ENCODE data around the gene BLCAP. TPM values are rescaled to one million over a fixed set of nuclear protein-coding genes. Genes with fewer than 3 reads are reported as not detected.
"Not testable (repeated sequence)": the region's sequence is repeated elsewhere in the genome, so short reads cannot be mapped to it uniquely, and the experiment has no call there.

The BLCAP gene
- total RNA-seq, 1 donor from 2014 or later = 97.2 TPM

- peaks cover 9% of the 10 kb centered on the region for H3K9me3 Mint-ChIP-seq (ENCODE audit: unreplicated experiment)
- TF ChIP-seq, protein P1, sequence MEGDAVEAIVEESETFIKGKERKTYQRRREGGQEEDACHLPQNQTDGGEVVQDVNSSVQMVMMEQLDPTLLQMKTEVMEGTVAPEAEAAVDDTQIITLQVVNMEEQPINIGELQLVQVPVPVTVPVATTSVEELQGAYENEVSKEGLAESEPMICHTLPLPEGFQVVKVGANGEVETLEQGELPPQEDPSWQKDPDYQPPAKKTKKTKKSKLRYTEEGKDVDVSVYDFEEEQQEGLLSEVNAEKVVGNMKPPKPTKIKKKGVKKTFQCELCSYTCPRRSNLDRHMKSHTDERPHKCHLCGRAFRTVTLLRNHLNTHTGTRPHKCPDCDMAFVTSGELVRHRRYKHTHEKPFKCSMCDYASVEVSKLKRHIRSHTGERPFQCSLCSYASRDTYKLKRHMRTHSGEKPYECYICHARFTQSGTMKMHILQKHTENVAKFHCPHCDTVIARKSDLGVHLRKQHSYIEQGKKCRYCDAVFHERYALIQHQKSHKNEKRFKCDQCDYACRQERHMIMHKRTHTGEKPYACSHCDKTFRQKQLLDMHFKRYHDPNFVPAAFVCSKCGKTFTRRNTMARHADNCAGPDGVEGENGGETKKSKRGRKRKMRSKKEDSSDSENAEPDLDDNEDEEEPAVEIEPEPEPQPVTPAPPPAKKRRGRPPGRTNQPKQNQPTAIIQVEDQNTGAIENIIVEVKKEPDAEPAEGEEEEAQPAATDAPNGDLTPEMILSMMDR (IDR thresholded peaks at IDR 0.05; ENCODE audit: partially characterized antibody, unreplicated experiment) = no peak
These were observed 52.4 kb downstream of the BLCAP start for GRCh38 chr20:37475252-37475651.

GRCh38 chr20:37474386-37474785 lies 53.3 kb downstream of the BLCAP start:
- peaks cover 1% of the 10 kb centered on the region for H3K27me3 Mint-ChIP-seq (ENCODE audit: unreplicated experiment)
- H3K9me3 Mint-ChIP-seq (ENCODE audit: unreplicated experiment) = peaks cover 5% of the 10 kb centered on the region
- H3K27ac Mint-ChIP-seq (ENCODE audit: unreplicated experiment) = no peak overlapping the region
- peak overlapping the region; percentile 30 for H3K4me3 Mint-ChIP-seq (ENCODE audit: unreplicated experiment)
- H3K4me1 Mint-ChIP-seq (ENCODE audit: low read depth, unreplicated experiment) = peaks cover 12% of the 10 kb centered on the region
- TF ChIP-seq, protein P1 (IDR thresholded peaks at IDR 0.05; ENCODE audit: partially characterized antibody, unreplicated experiment) = no peak
- DNase-seq = no peak
- H3K36me3 Mint-ChIP-seq (ENCODE audit: unreplicated experiment) = peaks cover 19% of the 10 kb centered on the region

More at GRCh38 chr20:37475252-37475651, 52.4 kb downstream of the BLCAP start:
- DNase-seq = no peak
- H3K27me3 Mint-ChIP-seq (ENCODE audit: unreplicated experiment) = peaks cover 3% of the 10 kb centered on the region
- H3K27ac Mint-ChIP-seq (ENCODE audit: unreplicated experiment) = no peak overlapping the region
- no peak overlapping the region for H3K4me3 Mint-ChIP-seq (ENCODE audit: unreplicated experiment)
- peaks cover 19% of the 10 kb centered on the region for H3K36me3 Mint-ChIP-seq (ENCODE audit: unreplicated experiment)
- peaks cover 15% of the 10 kb centered on the region for H3K4me1 Mint-ChIP-seq (ENCODE audit: low read depth, unreplicated experiment)

DNA sequence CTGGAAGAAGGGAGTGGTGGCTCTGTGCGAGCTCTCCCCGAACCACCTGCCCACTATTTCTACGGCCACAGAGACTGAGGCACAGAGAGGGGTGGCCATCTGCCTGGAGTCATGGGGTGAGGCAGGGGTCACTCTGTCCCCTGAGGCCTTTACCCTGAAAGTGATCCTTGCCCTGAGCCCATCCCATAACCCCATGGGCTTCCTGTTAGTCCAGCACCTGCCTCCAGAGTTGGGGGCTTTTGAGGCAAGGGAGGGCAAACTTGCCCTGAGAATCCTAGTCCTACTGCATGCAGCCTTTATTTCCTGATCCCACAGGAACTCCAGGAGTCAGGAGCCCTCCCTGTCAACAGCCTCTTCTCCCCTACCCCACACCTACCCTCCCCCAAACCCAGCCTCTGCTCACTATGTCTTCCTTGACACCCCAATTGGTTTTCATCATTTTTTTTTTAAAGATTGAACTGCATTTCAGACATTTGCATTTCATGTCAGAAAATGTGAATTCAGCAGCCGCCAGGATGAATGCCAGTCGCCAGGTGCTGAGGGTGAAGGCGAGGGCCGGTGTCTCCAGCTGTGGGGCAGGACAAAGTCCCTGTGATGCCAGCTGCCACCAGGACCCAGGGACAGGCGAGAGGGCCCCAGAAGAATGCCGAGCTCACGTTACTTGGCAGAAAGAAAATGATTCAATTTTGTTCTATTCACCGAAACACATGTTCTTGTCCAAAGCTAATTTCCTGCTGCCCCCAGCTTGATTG lies 54.3 kb downstream of the BLCAP start:
- H3K27me3 Mint-ChIP-seq (ENCODE audit: unreplicated experiment) = peaks cover 4% of the 10 kb centered on the region
- no peak overlapping the region for H3K27ac Mint-ChIP-seq (ENCODE audit: unreplicated experiment)
- no peak for DNase-seq
- TF ChIP-seq, protein P1 (IDR thresholded peaks at IDR 0.05; ENCODE audit: partially characterized antibody, unreplicated experiment) = no peak
- H3K36me3 Mint-ChIP-seq (ENCODE audit: unreplicated experiment) = peaks cover 15% of the 10 kb centered on the region
- H3K9me3 Mint-ChIP-seq (ENCODE audit: unreplicated experiment) = peaks cover 7% of the 10 kb centered on the region
- H3K4me3 Mint-ChIP-seq (ENCODE audit: unreplicated experiment) = no peak overlapping the region
- peaks cover 12% of the 10 kb centered on the region for H3K4me1 Mint-ChIP-seq (ENCODE audit: low read depth, unreplicated experiment)

DNA sequence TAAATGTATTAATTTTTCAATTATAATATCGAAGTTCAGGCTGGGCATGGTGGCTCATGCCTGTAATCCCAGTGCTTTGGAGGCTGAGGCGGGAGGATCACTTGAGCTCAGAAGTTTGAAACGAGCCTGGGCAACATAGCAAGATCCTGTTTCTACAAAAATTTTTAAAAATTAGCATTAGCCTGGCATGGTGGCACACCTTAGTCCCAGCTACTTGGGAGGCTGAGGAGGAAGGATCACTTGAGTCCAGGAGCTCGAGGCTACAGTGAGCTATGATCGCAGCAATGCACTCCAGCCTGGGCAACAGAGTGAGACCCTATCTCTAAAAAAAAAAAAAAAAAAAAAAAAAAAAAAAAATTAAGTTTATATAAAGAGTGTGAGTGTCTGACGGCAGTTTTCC lies 55.2 kb downstream of the BLCAP start:
- H3K4me3 Mint-ChIP-seq (ENCODE audit: unreplicated experiment); DNase-seq; H3K9me3 Mint-ChIP-seq (ENCODE audit: unreplicated experiment); H3K27me3 Mint-ChIP-seq (ENCODE audit: unreplicated experiment); H3K27ac Mint-ChIP-seq (ENCODE audit: unreplicated experiment): not testable (repeated sequence)
- H3K36me3 Mint-ChIP-seq (ENCODE audit: unreplicated experiment) = peaks cover 15% of the 10 kb centered on the region
- peaks cover 12% of the 10 kb centered on the region for H3K4me1 Mint-ChIP-seq (ENCODE audit: low read depth, unreplicated experiment)

- TF ChIP-seq, protein P1 (IDR thresholded peaks at IDR 0.05; ENCODE audit: partially characterized antibody, unreplicated experiment) = no peak
- no peak for DNase-seq
- H3K4me1 Mint-ChIP-seq (ENCODE audit: low read depth, unreplicated experiment) = peaks cover 12% of the 10 kb centered on the region
- H3K9me3 Mint-ChIP-seq (ENCODE audit: unreplicated experiment) = peaks cover 7% of the 10 kb centered on the region
- peaks cover 4% of the 10 kb centered on the region for H3K27me3 Mint-ChIP-seq (ENCODE audit: unreplicated experiment)
- no peak overlapping the region for H3K4me3 Mint-ChIP-seq (ENCODE audit: unreplicated experiment)
- H3K36me3 Mint-ChIP-seq (ENCODE audit: unreplicated experiment) = peaks cover 15% of the 10 kb centered on the region
- H3K27ac Mint-ChIP-seq (ENCODE audit: unreplicated experiment) = no peak overlapping the region
These were observed 55.9 kb downstream of the BLCAP start for GRCh38 chr20:37471741-37472235.

- not testable (repeated sequence) for H3K27me3 Mint-ChIP-seq (ENCODE audit: unreplicated experiment); H3K4me3 Mint-ChIP-seq (ENCODE audit: unreplicated experiment); H3K9me3 Mint-ChIP-seq (ENCODE audit: unreplicated experiment); DNase-seq; H3K27ac Mint-ChIP-seq (ENCODE audit: unreplicated experiment); H3K36me3 Mint-ChIP-seq (ENCODE audit: unreplicated experiment)
- H3K4me1 Mint-ChIP-seq (ENCODE audit: low read depth, unreplicated experiment) = peaks cover 14% of the 10 kb centered on the region
These were observed 57.5 kb downstream of the BLCAP start for GRCh38 chr20:37470190-37470589.

All from glutamatergic neuron (in vitro differentiated cells).